Measurements from ENCODE around the gene CASP3. TPM values are rescaled to one million over a fixed set of nuclear protein-coding genes. Genes with fewer than 3 reads are reported as not detected.
"Not testable (repeated sequence)": the region's sequence is repeated elsewhere in the genome, so short reads cannot be mapped to it uniquely, and the experiment has no call there.

The CASP3 gene
- total RNA-seq, 1 donor from 2014 or later, result 54.8 TPM

- DNase-seq (ENCODE audit: low read depth), result no peak
These were observed 15.4 kb upstream of the CASP3 start for GRCh38 chr4:184664445-184665210.

- DNase-seq (ENCODE audit: low read depth), result no peak
These were observed 13.0 kb upstream of the CASP3 start for GRCh38 chr4:184662236-184662635.

- no peak for DNase-seq (ENCODE audit: low read depth)
These were observed 11.7 kb upstream of the CASP3 start for GRCh38 chr4:184660978-184661377.

GRCh38 chr4:184657820-184658219, 8.6 kb upstream of the CASP3 start:
- not testable (repeated sequence) for DNase-seq (ENCODE audit: low read depth)

GRCh38 chr4:184657144-184657543, 7.9 kb upstream of the CASP3 start:
- DNase-seq (ENCODE audit: low read depth), result no peak

GRCh38 chr4:184655889-184656869, 6.9 kb upstream of the CASP3 start:
- no peak for DNase-seq (ENCODE audit: low read depth)

- no peak for DNase-seq (ENCODE audit: low read depth)
These were observed 4.4 kb upstream of the CASP3 start for GRCh38 chr4:184653650-184654049.

- DNase-seq (ENCODE audit: low read depth), result not testable (repeated sequence)
These were observed 3.4 kb upstream of the CASP3 start for GRCh38 chr4:184652681-184653080.

- DNase-seq (ENCODE audit: low read depth), result no peak
These were observed 2.7 kb upstream of the CASP3 start for GRCh38 chr4:184651899-184652298.

GRCh38 chr4:184649971-184650855, 966 bp upstream of the CASP3 start:
- peak; percentile 51 for DNase-seq (ENCODE audit: low read depth)

- peak; percentile 30 for DNase-seq (ENCODE audit: low read depth)
These were observed 778 bp downstream of the CASP3 start for GRCh38 chr4:184648313-184649025.

- no peak for DNase-seq (ENCODE audit: low read depth)
These were observed 1.3 kb downstream of the CASP3 start for GRCh38 chr4:184648054-184648312.

GRCh38 chr4:184647266-184648053, 1.8 kb downstream of the CASP3 start:
- no peak for DNase-seq (ENCODE audit: low read depth)

GRCh38 chr4:184645904-184646610, 3.2 kb downstream of the CASP3 start:
- DNase-seq (ENCODE audit: low read depth), result no peak

- peak; percentile 86 for DNase-seq (ENCODE audit: low read depth)
These were observed 4.5 kb downstream of the CASP3 start for GRCh38 chr4:184644553-184645307.

- DNase-seq (ENCODE audit: low read depth), result no peak
These were observed 5.5 kb downstream of the CASP3 start for GRCh38 chr4:184643731-184644130.

GRCh38 chr4:184641451-184641850, 7.8 kb downstream of the CASP3 start:
- no peak for DNase-seq (ENCODE audit: low read depth)

GRCh38 chr4:184641022-184641421, 8.2 kb downstream of the CASP3 start:
- no peak for DNase-seq (ENCODE audit: low read depth)

GRCh38 chr4:184636897-184637296, 12.3 kb downstream of the CASP3 start:
- DNase-seq (ENCODE audit: low read depth), result no peak
